ENCODE data around the gene PSMD6. TPM values are rescaled to one million over a fixed set of nuclear protein-coding genes. Genes with fewer than 3 reads are reported as not detected.
A peak's percentile ranks its signal among the peaks of the same experiment; 100 is the strongest.

PSMD6 gene
- total RNA-seq, 2 experiments from 2014 or later, result 119 to 126 TPM

DNA sequence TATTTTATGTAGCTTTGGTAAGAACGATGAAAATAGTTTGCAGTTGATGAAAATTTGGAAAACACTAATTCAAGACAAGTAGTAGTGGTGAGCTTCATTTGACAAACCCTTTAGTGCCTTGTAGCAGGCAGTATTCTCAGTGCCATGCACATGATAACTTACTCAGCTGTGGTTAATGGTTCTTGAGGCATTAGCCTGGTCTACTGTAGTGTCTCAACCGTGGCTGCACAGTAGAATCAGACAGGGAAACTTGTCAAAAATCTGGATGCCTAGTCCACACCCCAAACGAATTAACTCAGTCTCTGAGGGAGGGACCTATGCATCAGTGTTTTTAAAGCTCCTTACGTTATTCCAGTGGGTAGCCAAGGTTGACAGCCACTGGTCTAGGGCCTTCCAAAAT lies 45.4 kb downstream of the PSMD6 start:
- Mint-ChIP-seq H3K36me3 (ENCODE audit: low read depth) (peaks cover 74% of the 10 kb centered on the region), H3K27ac (peak overlapping the region; percentile 94), H3K4me3 (peak overlapping the region; percentile 78), H3K9me3 (no peaks in the 10 kb centered on the region), H3K27me3 (no peaks in the 10 kb centered on the region), H3K4me1 (ENCODE audit: low read depth) (peaks cover 100% of the 10 kb centered on the region)
- CTCF ChIA-PET, result interaction anchor here (2.2 to 9.8 kb wide), 3 partner anchors 15 to 45 kb away, joined by 7 to 168 read pairs (median 16); partner anchors contain the start of gene PSMD6
- H3K4me3 ChIP-seq (ENCODE audit: low read length), result no peak overlapping the region
- DNase-seq (peak in 1 of 14 experiments; percentile 17), ATAC-seq (ENCODE audit: poor library complexity) (no peak)
- intact Hi-C loops (cut with DNase I, micrococcal nuclease), result loop anchor here (2.0 kb wide), 3 partner anchors 15 to 17 kb away; no protein-coding TSS in a partner anchor
- H3K27me3 ChIP-seq (ENCODE audit: control insufficient read depth in 1 of 2, insufficient read depth in 2 of 2, low read length in 2 of 2), result no peaks in the 10 kb centered on the region
- POLR2A ChIA-PET, result interaction anchor here (3.2 to 11.5 kb wide), 3 partner anchors 12 to 45 kb away, joined by 15 to 270 read pairs (median 39); partner anchors contain the start of gene PSMD6
- H3K9me3 ChIP-seq (ENCODE audit: control insufficient read depth in 1 of 2, insufficient read depth in 1 of 2, low read length in 2 of 2), result no peaks in the 10 kb centered on the region
- no peak for TF ChIP-seq CTCF (IDR thresholded peaks at IDR 0.05)
- H3K27ac ChIP-seq (ENCODE audit: low read depth in 1 of 2, low read length in 2 of 2), result peak overlapping the region in 1 of 2 donors; percentile 72
- peaks cover 68% of the 10 kb centered on the region for H3K4me1 ChIP-seq (ENCODE audit: insufficient read depth, low read length)
- H3K36me3 ChIP-seq (ENCODE audit: insufficient read depth, low read length), result peaks cover 56% of the 10 kb centered on the region

DNA sequence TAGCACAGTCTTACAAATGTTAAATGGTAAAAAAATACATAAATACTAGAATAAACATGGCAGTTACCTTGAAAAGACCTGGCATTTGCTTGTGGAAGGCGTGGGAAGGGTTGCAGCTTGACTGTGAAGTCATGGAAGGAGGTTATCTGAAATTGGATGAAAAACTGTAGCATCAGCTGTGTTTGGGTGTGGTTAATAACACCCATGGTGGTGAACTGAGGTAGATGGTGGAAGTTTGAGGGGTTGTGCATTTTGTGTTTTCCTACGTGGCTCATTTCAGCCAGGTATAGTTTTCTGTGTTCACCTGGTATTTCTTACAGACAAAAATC lies 46.5 kb downstream of the PSMD6 start:
- Mint-ChIP-seq H3K4me1 (ENCODE audit: low read depth) (peaks cover 100% of the 10 kb centered on the region), H3K27me3 (no peaks in the 10 kb centered on the region), H3K36me3 (ENCODE audit: low read depth) (peaks cover 72% of the 10 kb centered on the region), H3K27ac (peak overlapping the region; percentile 94), H3K9me3 (no peaks in the 10 kb centered on the region), H3K4me3 (peak overlapping the region; percentile 75)
- intact Hi-C loops (cut with DNase I, micrococcal nuclease), result no loop called here
- Histone ChIP-seq H3K4me1 (ENCODE audit: insufficient read depth, low read length) (peaks cover 68% of the 10 kb centered on the region), H3K36me3 (ENCODE audit: insufficient read depth, low read length) (peaks cover 50% of the 10 kb centered on the region), H3K4me3 (ENCODE audit: low read length) (no peak overlapping the region), H3K9me3 (ENCODE audit: control insufficient read depth in 1 of 2, insufficient read depth in 1 of 2, low read length in 2 of 2) (no peaks in the 10 kb centered on the region), H3K27me3 (ENCODE audit: control insufficient read depth in 1 of 2, insufficient read depth in 2 of 2, low read length in 2 of 2) (no peaks in the 10 kb centered on the region), H3K27ac (ENCODE audit: low read depth in 1 of 2, low read length in 2 of 2) (peak overlapping the region; percentile 10 to 72)
- POLR2A ChIA-PET, result interaction anchor here (0.8 to 11.5 kb wide), 4 partner anchors 11 to 46 kb away, joined by 3 to 270 read pairs (median 9); partner anchors contain the start of gene PSMD6
- TF ChIP-seq CTCF (IDR thresholded peaks at IDR 0.05), result no peak
- DNase-seq (no peak), ATAC-seq (ENCODE audit: poor library complexity) (no peak)
- CTCF ChIA-PET, result interaction anchor here (1.2 to 9.8 kb wide), 3 partner anchors 14 to 46 kb away, joined by 5 to 168 read pairs (median 7); partner anchors contain the start of gene PSMD6

- Histone ChIP-seq H3K9me3 (ENCODE audit: control insufficient read depth in 1 of 2, insufficient read depth in 1 of 2, low read length in 2 of 2) (no peaks in the 10 kb centered on the region), H3K36me3 (ENCODE audit: insufficient read depth, low read length) (peaks cover 45% of the 10 kb centered on the region), H3K27me3 (ENCODE audit: control insufficient read depth in 1 of 2, insufficient read depth in 2 of 2, low read length in 2 of 2) (no peaks in the 10 kb centered on the region), H3K4me1 (ENCODE audit: insufficient read depth, low read length) (peaks cover 69% of the 10 kb centered on the region), H3K27ac (ENCODE audit: low read depth in 1 of 2, low read length in 2 of 2) (peak overlapping the region in 1 of 2 donors; percentile 72), H3K4me3 (ENCODE audit: low read length) (no peak overlapping the region)
- Mint-ChIP-seq H3K36me3 (ENCODE audit: low read depth) (peaks cover 68% of the 10 kb centered on the region), H3K9me3 (no peaks in the 10 kb centered on the region), H3K4me3 (peak overlapping the region; percentile 75), H3K4me1 (ENCODE audit: low read depth) (peaks cover 97% of the 10 kb centered on the region), H3K27ac (peak overlapping the region; percentile 94), H3K27me3 (no peaks in the 10 kb centered on the region)
- ChIA-PET POLR2A (interaction anchor here (1.1 to 11.5 kb wide), 3 partner anchors 11 to 47 kb away, joined by 3 to 270 read pairs (median 15); partner anchors contain the start of gene PSMD6), CTCF (interaction anchor here (1.2 to 9.8 kb wide), 2 partner anchors 13 to 47 kb away, joined by 5 to 168 read pairs; partner anchors contain the start of gene PSMD6)
- TF ChIP-seq CTCF (IDR thresholded peaks at IDR 0.05), result no peak
- DNase-seq (peak in 1 of 14 experiments; percentile 32), ATAC-seq (ENCODE audit: poor library complexity) (no peak)
- intact Hi-C loops (cut with DNase I, micrococcal nuclease), result no loop called here
Measured at GRCh38 chr3:63976161-63976871, 47.0 kb downstream of the PSMD6 start.

All from CD4-positive, alpha-beta T cell (primary cell).